ENCODE measurements around the gene PFKFB2. TPM values are rescaled to one million over a fixed set of nuclear protein-coding genes. Genes with fewer than 3 reads are reported as not detected.

PFKFB2 gene
- total and polyA plus RNA-seq, 2 of the 8 experiments (the other 6 are each of a cell fraction or from before 2014, with no cell fraction given): 6.7 to 19.1 TPM

DNA sequence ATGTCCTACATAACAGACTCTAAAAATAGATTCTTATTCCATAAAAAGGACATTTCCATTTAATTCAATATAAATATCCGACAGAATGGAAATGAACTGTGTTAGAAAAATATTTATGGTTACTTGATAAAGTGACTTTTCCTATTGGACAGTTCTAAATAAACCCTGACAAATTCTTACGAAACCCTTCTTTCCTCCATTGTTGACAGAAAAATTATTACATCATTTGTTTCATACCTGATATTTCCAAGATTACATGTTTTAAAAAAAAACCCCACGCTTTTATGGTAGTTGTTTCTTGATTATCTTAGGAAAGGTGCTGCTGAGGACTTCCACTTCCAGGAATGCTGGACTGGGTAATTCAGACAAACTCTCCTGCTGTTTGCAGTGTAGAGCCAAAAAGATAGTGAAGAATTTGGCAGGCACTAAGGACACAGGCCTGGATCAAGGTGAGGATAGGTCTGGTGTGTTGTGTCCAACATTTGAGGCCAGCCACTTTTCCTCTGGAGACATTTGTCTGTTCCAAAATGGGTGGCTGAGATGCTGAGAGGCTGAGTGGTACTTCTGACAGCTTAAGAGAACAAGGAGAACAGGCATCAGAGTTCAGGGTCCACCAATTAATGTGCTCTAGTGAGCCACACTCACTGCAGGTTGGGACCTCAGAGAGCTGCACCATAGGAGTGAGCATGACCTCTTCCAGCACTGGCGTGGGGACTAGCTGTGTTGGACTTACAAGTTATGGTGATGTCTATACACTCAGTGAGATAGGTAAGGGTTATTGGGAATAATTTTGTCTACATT is 13.5 kb upstream of the PFKFB2 start:
- H3K4me2 ChIP-seq (ENCODE audit: insufficient read depth in 1 of 2, low read depth in 2 of 2, low read length in 2 of 2): no peak overlapping the region
- H3K14ac ChIP-seq (ENCODE audit: insufficient read length): no peak overlapping the region
- no peak overlapping the region for H2BK15ac ChIP-seq (ENCODE audit: low read length)
- 92% methylated on average over 4 of the region's 4 CpGs; no CpG with 5 or more reads in 1 of the 2 experiments for WGBS, 2 experiments (ENCODE audit: extremely low coverage in 1 of 2, insufficient coverage in 1 of 2, insufficient read length in 1 of 2, insufficient replicate concordance in 2 of 2, low coverage in 1 of 2, low lambda C conversion rate in 2 of 2, missing lambda C conversion rate in 1 of 2)
- H3K4ac ChIP-seq (replicated peaks; ENCODE audit: insufficient read length, low read depth, low read length): no peak overlapping the region
- no peak overlapping the region for H2AK5ac ChIP-seq (ENCODE audit: low read depth, low read length)
- H3K23ac ChIP-seq (ENCODE audit: insufficient read length): no peak overlapping the region
- no peak overlapping the region for H2AFZ ChIP-seq (ENCODE audit: low read length)
- no peaks in the 10 kb centered on the region for H3K27me3 ChIP-seq (replicated peaks in 1 of 4; ENCODE audit: control insufficient read depth in 3 of 4, extremely low read depth in 1 of 4, insufficient read depth in 3 of 4, low read length in 3 of 4)
- no peaks in the 10 kb centered on the region for H3K36me3 ChIP-seq (ENCODE audit: control insufficient read depth in 2 of 4, insufficient read depth in 4 of 4, low read length in 3 of 4)
- no peak overlapping the region for H2BK12ac ChIP-seq (ENCODE audit: low read depth, low read length)
- POLR2A ChIA-PET (ENCODE audit: partially characterized antibody): interaction anchor here (1.7 kb wide), 1 partner anchor 13 kb away, joined by 12 read pairs; the partner anchor contains the start of gene PFKFB2
- no peaks in the 10 kb centered on the region for H3K79me1 ChIP-seq (ENCODE audit: low read depth, low read length)
- H3K4me1 ChIP-seq (replicated peaks in 1 of 4; ENCODE audit: control insufficient read depth in 3 of 4, insufficient read depth in 4 of 4, low read length in 3 of 4): no peaks in the 10 kb centered on the region; a peak in 1 of 7 replicates
- H2BK20ac ChIP-seq (ENCODE audit: low read length): no peak overlapping the region
- no peaks in the 10 kb centered on the region for H3K9me3 ChIP-seq (ENCODE audit: insufficient read depth in 2 of 2, low read depth in 1 of 2, low read length in 1 of 2)
- H3K56ac ChIP-seq (replicated peaks; ENCODE audit: insufficient read length, low read depth, low read length): no peak overlapping the region
- no peak overlapping the region for H3K4me3 ChIP-seq (ENCODE audit: extremely low read depth in 1 of 4, insufficient read depth in 2 of 4, low read depth in 3 of 4, low read length in 4 of 4)
- H2BK5ac ChIP-seq (ENCODE audit: low read depth, low read length): no peak overlapping the region
- FAIRE-seq: no peak
- no peak overlapping the region for H3K27ac ChIP-seq (ENCODE audit: low read depth, low read length)
- H2BK120ac ChIP-seq (replicated peaks; ENCODE audit: low read depth, low read length): no peak overlapping the region
- no peak overlapping the region for H4K91ac ChIP-seq (replicated peaks; ENCODE audit: insufficient read length, low read length)
- CTCF ChIA-PET (ENCODE audit: partially characterized antibody): interaction anchor here (0.9 to 1.1 kb wide), 5 partner anchors 9 to 362 kb away, joined by 3 to 9 read pairs (median 4); partner anchors contain the start of gene PFKFB2
- H3K23me2 ChIP-seq (ENCODE audit: low read depth, low read length): no peaks in the 10 kb centered on the region
- H3K79me2 ChIP-seq (ENCODE audit: control insufficient read depth in 1 of 2, insufficient read depth in 2 of 2, low read length in 2 of 2): 0 out of 4 replicates have a peak, but pooled peaks cover 0 to 2% of the 10 kb centered on the region in 2 experiments
- H3K9ac ChIP-seq (replicated peaks in 1 of 4; ENCODE audit: extremely low read depth in 1 of 4, low read depth in 3 of 4, low read length in 3 of 4): no peak overlapping the region
- H4K5ac ChIP-seq (ENCODE audit: insufficient read length, low read depth, low read length): no peak overlapping the region
- no peak overlapping the region; the same call in 1 of the 2 replicates for H4K8ac ChIP-seq (ENCODE audit: extremely low read depth, insufficient read depth, low read length)
- H4K20me1 ChIP-seq (replicated peaks in 1 of 2; ENCODE audit: control insufficient read depth in 1 of 2, insufficient read depth in 2 of 2, low read length in 2 of 2): peaks cover 0 to 2% of the 10 kb centered on the region in 2 experiments
- no peak overlapping the region for H3K18ac ChIP-seq (ENCODE audit: extremely low read depth, low read length)
- DNase-seq (ENCODE audit: low read depth in 1 of 2, low spot score in 2 of 2): no peak
- no peak for TF ChIP-seq YY1 (IDR thresholded peaks at IDR 0.05; ENCODE audit: low read depth, low read length)
- TF ChIP-seq TCF12 (IDR thresholded peaks at IDR 0.05; ENCODE audit: low read depth, low read length): no peak
- TF ChIP-seq POLR2AphosphoS5 (IDR thresholded peaks at IDR 0.05; ENCODE audit: low read depth, low read length): no peak
- TF ChIP-seq NRF1 (IDR thresholded peaks at IDR 0.05; ENCODE audit: low read depth, low read length): no peak
- no peak for TF ChIP-seq RXRA (IDR thresholded peaks at IDR 0.05; ENCODE audit: insufficient read depth, low read depth, low read length)
- no peak for TF ChIP-seq RAD21 (IDR thresholded peaks at IDR 0.05 in 1 of 2, conservative IDR thresholded peaks at IDR 0.05 in 1 of 2; ENCODE audit: low read depth in 2 of 2, low read length in 2 of 2)
- TF ChIP-seq POU5F1 (IDR thresholded peaks at IDR 0.05; ENCODE audit: low read depth, low read length): no peak
- no peak for TF ChIP-seq EP300 (IDR thresholded peaks at IDR 0.05; ENCODE audit: borderline replicate concordance in 1 of 2, low read depth in 2 of 2, low read length in 2 of 2)
- no peak for TF ChIP-seq TEAD4 (IDR thresholded peaks at IDR 0.05; ENCODE audit: low read depth, low read length)
- TF ChIP-seq TAF7 (optimal IDR thresholded peaks at IDR 0.05; ENCODE audit: borderline replicate concordance, low read depth, low read length): no peak
- TF ChIP-seq SRF (IDR thresholded peaks at IDR 0.05; ENCODE audit: low read depth, low read length): no peak
- no peak for TF ChIP-seq GTF2F1 (IDR thresholded peaks at IDR 0.05; ENCODE audit: borderline replicate concordance, low read depth, low read length)

Measured in H1 (cell line).